Activated naive CD4-positive, alpha-beta T cell (primary cell): Measurements from ENCODE around the gene KCNAB1.

Source experiments
- DNase-seq, 4 experiments: peaks; one replicate each; lab custom pipeline; 2025; lab: John Stamatoyannopoulos, UW

Gene KCNAB1

GRCh38 chr3:156576651-156577348 is 456.4 kb downstream of the KCNAB1 start:
- no peak for DNase-seq

GRCh38 chr3:156577736-156578135 is 457.4 kb downstream of the KCNAB1 start:
- DNase-seq = no peak

GRCh38 chr3:156579427-156579851 is 459.1 kb downstream of the KCNAB1 start:
- DNase-seq = no peak

- DNase-seq = no peak
Observed at GRCh38 chr3:156581033-156581432, 460.7 kb downstream of the KCNAB1 start.

- DNase-seq = no peak
Observed at GRCh38 chr3:156581954-156582353, 461.6 kb downstream of the KCNAB1 start.

- DNase-seq = no peak
Observed at GRCh38 chr3:156582532-156583183, 462.3 kb downstream of the KCNAB1 start.

- DNase-seq = no peak
Observed at GRCh38 chr3:156583469-156583868, 463.1 kb downstream of the KCNAB1 start.

GRCh38 chr3:156586905-156587759 is 466.8 kb downstream of the KCNAB1 start:
- no peak for DNase-seq

- no peak for DNase-seq
Observed at GRCh38 chr3:156587760-156588069, 467.3 kb downstream of the KCNAB1 start.
